Gastroesophageal sphincter (tissue), 3 donors: ENCODE measurements around the gene TEX48.

ENCODE experiments used
- CTCF ChIP-seq, 4 experiments: fragments of 200-600 bp in 2 of 4; fragments of 450-650 bp in 2 of 4; sonication (generic) in 1 of 4; IDR thresholded peaks; one replicate each; pipeline ENCODE4 v1.5.1; 2017 to 2019; ENCODE audit warnings: antibody characterized with exemption in 4 of 4, mild to moderate bottlenecking in 2 of 4, moderate library complexity in 2 of 4
- POLR2A ChIP-seq, 2 donors: fragments of 450-650 bp; IDR thresholded peaks; one replicate each; pipeline ENCODE4 v1.6.1; 2017; ENCODE audit warnings: antibody characterized with exemption in 2 of 2, mild to moderate bottlenecking in 2 of 2, moderate library complexity in 1 of 2

GRCh38 chr9:114719290-114719689 is 37.3 kb upstream of the TEX48 start:
- TF ChIP-seq CTCF (IDR thresholded peaks at IDR 0.05) (no peak), POLR2A (IDR thresholded peaks at IDR 0.05) (no peak)
